GM12873 (cell line): ENCODE results near the gene HDAC3.

Experiments
- CTCF ChIP-seq: IDR thresholded peaks from 2 replicates; pipeline ENCODE4 v1.5.1; 2012; ENCODE audit warnings: low read depth, mild to moderate bottlenecking, moderate library complexity, low read length, control low read depth; ENCODE audit not compliant: insufficient read depth; ENCODE audit errors: missing control alignments

HDAC3 gene

GRCh38 chr5:141636413-141637122 lies at the start of gene HDAC3, which contains the start of gene RELL2:
Gene HDAC3 (minus strand): TSS chr5:141636849. CDS start chr5:141636790, 59 bp downstream.
Gene RELL2 (plus strand): TSS chr5:141636997. CDS start chr5:141638226, 1,229 bp downstream.
- TF ChIP-seq CTCF = no peak

GRCh38 chr5:141685591-141685990 lies 48.9 kb upstream of the HDAC3 start:
- no peak for TF ChIP-seq CTCF

- TF ChIP-seq CTCF = no peak
These were observed 47.0 kb upstream of the HDAC3 start for GRCh38 chr5:141683596-141684141.

- TF ChIP-seq CTCF = no peak
These were observed 45.3 kb upstream of the HDAC3 start, which contains the start of gene ARAP3 for GRCh38 chr5:141681695-141682641. Gene ARAP3 (minus strand): TSS chr5:141682230. CDS start chr5:141680486, 1,744 bp downstream.

- no peak for TF ChIP-seq CTCF
These were observed 44.6 kb upstream of the HDAC3 start for GRCh38 chr5:141681295-141681694.

GRCh38 chr5:141680751-141681201 lies 44.1 kb upstream of the HDAC3 start:
- no peak for TF ChIP-seq CTCF
